ENCODE measurements around the gene FRAS1.

Gene FRAS1

GRCh38 chr4:78337244-78338020, 280.3 kb downstream of the FRAS1 start:
- H3K9me3 Mint-ChIP-seq, result no peaks in the 10 kb centered on the region
- ATAC-seq, result no peak
- H3K36me3 Mint-ChIP-seq, result no peaks in the 10 kb centered on the region
- no peak overlapping the region for H3K27ac Mint-ChIP-seq
- H3K27me3 Mint-ChIP-seq, result peaks cover 11% of the 10 kb centered on the region
- H3K4me3 Mint-ChIP-seq, result no peak overlapping the region
- H3K4me1 Mint-ChIP-seq, result no peaks in the 10 kb centered on the region

- Mint-ChIP-seq H3K4me1 (no peaks in the 10 kb centered on the region), H3K27me3 (peaks cover 11% of the 10 kb centered on the region), H3K4me3 (no peak overlapping the region), H3K36me3 (no peaks in the 10 kb centered on the region), H3K27ac (no peak overlapping the region), H3K9me3 (no peaks in the 10 kb centered on the region)
- ATAC-seq, result no peak
Observed at GRCh38 chr4:78342125-78342524, 285.0 kb downstream of the FRAS1 start.

GRCh38 chr4:78343682-78344081, 286.6 kb downstream of the FRAS1 start:
- Mint-ChIP-seq H3K27me3 (peaks cover 11% of the 10 kb centered on the region), H3K36me3 (no peaks in the 10 kb centered on the region), H3K27ac (no peak overlapping the region), H3K4me3 (no peak overlapping the region), H3K9me3 (no peaks in the 10 kb centered on the region), H3K4me1 (no peaks in the 10 kb centered on the region)
- no peak for ATAC-seq

GRCh38 chr4:78345237-78345636, 288.1 kb downstream of the FRAS1 start:
- H3K9me3 Mint-ChIP-seq, result no peaks in the 10 kb centered on the region
- no peaks in the 10 kb centered on the region for H3K36me3 Mint-ChIP-seq
- H3K4me1 Mint-ChIP-seq, result no peaks in the 10 kb centered on the region
- H3K27ac Mint-ChIP-seq, result no peak overlapping the region
- ATAC-seq, result no peak
- no peak overlapping the region for H3K4me3 Mint-ChIP-seq
- peaks cover 6% of the 10 kb centered on the region for H3K27me3 Mint-ChIP-seq

- Mint-ChIP-seq H3K27ac (no peak overlapping the region), H3K4me3 (no peak overlapping the region), H3K27me3 (peaks cover 4% of the 10 kb centered on the region), H3K36me3 (no peaks in the 10 kb centered on the region), H3K9me3 (no peaks in the 10 kb centered on the region), H3K4me1 (no peaks in the 10 kb centered on the region)
- ATAC-seq, result no peak
Observed at GRCh38 chr4:78346222-78346621, 289.1 kb downstream of the FRAS1 start.

GRCh38 chr4:78347527-78347926, 290.4 kb downstream of the FRAS1 start:
- Mint-ChIP-seq H3K27ac (no peak overlapping the region), H3K9me3 (no peaks in the 10 kb centered on the region), H3K36me3 (no peaks in the 10 kb centered on the region), H3K4me3 (no peak overlapping the region), H3K27me3 (no peaks in the 10 kb centered on the region), H3K4me1 (no peaks in the 10 kb centered on the region)
- ATAC-seq, result no peak

GRCh38 chr4:78353921-78354320, 296.8 kb downstream of the FRAS1 start:
- Mint-ChIP-seq H3K9me3 (no peaks in the 10 kb centered on the region), H3K36me3 (no peaks in the 10 kb centered on the region), H3K4me1 (no peaks in the 10 kb centered on the region), H3K27me3 (peaks cover 11% of the 10 kb centered on the region), H3K27ac (no peak overlapping the region), H3K4me3 (no peak overlapping the region)
- ATAC-seq, result no peak

GRCh38 chr4:78354782-78355181, 297.7 kb downstream of the FRAS1 start:
- no peaks in the 10 kb centered on the region for H3K4me1 Mint-ChIP-seq
- peaks cover 19% of the 10 kb centered on the region for H3K27me3 Mint-ChIP-seq
- no peak for ATAC-seq
- no peaks in the 10 kb centered on the region for H3K36me3 Mint-ChIP-seq
- no peaks in the 10 kb centered on the region for H3K9me3 Mint-ChIP-seq
- no peak overlapping the region for H3K4me3 Mint-ChIP-seq
- no peak overlapping the region for H3K27ac Mint-ChIP-seq

GRCh38 chr4:78355306-78355705, 298.2 kb downstream of the FRAS1 start:
- Mint-ChIP-seq H3K9me3 (no peaks in the 10 kb centered on the region), H3K36me3 (no peaks in the 10 kb centered on the region), H3K4me3 (no peak overlapping the region), H3K27ac (no peak overlapping the region), H3K27me3 (peaks cover 25% of the 10 kb centered on the region), H3K4me1 (no peaks in the 10 kb centered on the region)
- ATAC-seq, result no peak

- Mint-ChIP-seq H3K27me3 (peaks cover 29% of the 10 kb centered on the region), H3K4me1 (no peaks in the 10 kb centered on the region), H3K9me3 (no peaks in the 10 kb centered on the region), H3K27ac (no peak overlapping the region), H3K4me3 (no peak overlapping the region), H3K36me3 (no peaks in the 10 kb centered on the region)
- ATAC-seq, result no peak
Observed at GRCh38 chr4:78356251-78356786, 299.2 kb downstream of the FRAS1 start.

GRCh38 chr4:78357122-78357521, 300.0 kb downstream of the FRAS1 start:
- Mint-ChIP-seq H3K36me3 (no peaks in the 10 kb centered on the region), H3K27me3 (peaks cover 29% of the 10 kb centered on the region)

GRCh38 chr4:78360466-78360865, 303.3 kb downstream of the FRAS1 start:
- no peak overlapping the region for H3K4me3 Mint-ChIP-seq
- no peak for ATAC-seq
- no peak overlapping the region for H3K27ac Mint-ChIP-seq
- H3K9me3 Mint-ChIP-seq, result no peaks in the 10 kb centered on the region
- no peaks in the 10 kb centered on the region for H3K36me3 Mint-ChIP-seq
- H3K27me3 Mint-ChIP-seq, result peaks cover 29% of the 10 kb centered on the region
- no peaks in the 10 kb centered on the region for H3K4me1 Mint-ChIP-seq

More at GRCh38 chr4:78357122-78357521, 300.0 kb downstream of the FRAS1 start:
- no peak overlapping the region for H3K4me3 Mint-ChIP-seq
- no peak for ATAC-seq
- no peaks in the 10 kb centered on the region for H3K4me1 Mint-ChIP-seq
- H3K27ac Mint-ChIP-seq, result no peak overlapping the region
- H3K9me3 Mint-ChIP-seq, result no peaks in the 10 kb centered on the region

GRCh38 chr4:78361621-78362120, 304.5 kb downstream of the FRAS1 start:
- no peaks in the 10 kb centered on the region for H3K4me1 Mint-ChIP-seq

GRCh38 chr4:78362310-78362709, 305.2 kb downstream of the FRAS1 start:
- no peaks in the 10 kb centered on the region for H3K9me3 Mint-ChIP-seq
- H3K36me3 Mint-ChIP-seq, result no peaks in the 10 kb centered on the region
- no peak overlapping the region for H3K4me3 Mint-ChIP-seq
- peaks cover 26% of the 10 kb centered on the region for H3K27me3 Mint-ChIP-seq
- H3K4me1 Mint-ChIP-seq, result no peaks in the 10 kb centered on the region
- ATAC-seq, result no peak
- no peak overlapping the region for H3K27ac Mint-ChIP-seq

More at GRCh38 chr4:78361621-78362120, 304.5 kb downstream of the FRAS1 start:
- H3K27ac Mint-ChIP-seq, result no peak overlapping the region
- H3K27me3 Mint-ChIP-seq, result peaks cover 25% of the 10 kb centered on the region
- no peaks in the 10 kb centered on the region for H3K9me3 Mint-ChIP-seq
- H3K36me3 Mint-ChIP-seq, result no peaks in the 10 kb centered on the region
- no peak for ATAC-seq
- H3K4me3 Mint-ChIP-seq, result no peak overlapping the region

GRCh38 chr4:78363031-78363570, 306.0 kb downstream of the FRAS1 start:
- H3K9me3 Mint-ChIP-seq, result no peaks in the 10 kb centered on the region
- H3K36me3 Mint-ChIP-seq, result no peaks in the 10 kb centered on the region
- ATAC-seq, result peak; percentile 11
- H3K4me3 Mint-ChIP-seq, result no peak overlapping the region
- H3K27ac Mint-ChIP-seq, result no peak overlapping the region
- H3K4me1 Mint-ChIP-seq, result no peaks in the 10 kb centered on the region
- peaks cover 26% of the 10 kb centered on the region for H3K27me3 Mint-ChIP-seq

- no peak overlapping the region for H3K27ac Mint-ChIP-seq
Observed at GRCh38 chr4:78369679-78370078, 312.6 kb downstream of the FRAS1 start.

More at GRCh38 chr4:78369679-78370078, 312.6 kb downstream of the FRAS1 start:
- Mint-ChIP-seq H3K9me3 (no peaks in the 10 kb centered on the region), H3K36me3 (no peaks in the 10 kb centered on the region), H3K4me3 (no peak overlapping the region), H3K27me3 (peaks cover 17% of the 10 kb centered on the region), H3K4me1 (no peaks in the 10 kb centered on the region)
- no peak for ATAC-seq

Measured in stimulated activated memory B cell treated with anti-CD40 and anti-IgM and Interleukin-4, amounts not matched to agents 10 μg/mL and 1 μg/mL and 100 μg/mL, for 72 hours (primary cell).